Activated CD8-positive, alpha-beta memory T cell treated with anti-CD3 and anti-CD28 coated beads for 1 hour (primary cell): ENCODE measurements around the gene MARCO.
"Not testable (repeated sequence)": the region's sequence is repeated elsewhere in the genome, so short reads cannot be mapped to it uniquely, and the experiment has no call there.

ENCODE experiments used
- DNase-seq, 2 donors: peaks; one replicate each; pipeline ENCODE4 v3.0.0-alpha.2; 2020; ENCODE audit warnings: low read depth in 1 of 2; ENCODE audit errors: extremely low read depth in 1 of 2

The MARCO gene

DNA sequence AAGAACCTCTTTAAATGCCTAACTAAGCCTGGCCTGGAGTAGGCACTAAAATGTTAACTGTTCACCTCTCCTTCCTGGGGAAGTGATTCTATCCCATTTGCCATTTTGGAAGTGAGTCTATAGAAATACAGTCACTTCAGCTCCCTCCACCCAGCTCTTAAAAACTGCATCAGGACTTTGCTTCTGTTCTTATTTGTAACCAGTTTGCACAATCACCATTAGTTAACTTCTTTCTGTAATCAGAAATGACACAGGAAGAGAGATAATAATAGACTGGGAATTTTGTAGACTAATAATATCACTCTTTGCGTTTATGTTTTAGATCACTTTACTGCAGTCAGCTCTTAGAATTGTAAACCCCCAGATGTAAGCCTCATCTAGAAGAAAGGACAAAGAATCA lies 16.0 kb upstream of the MARCO start:
- DNase-seq = no peak

DNA sequence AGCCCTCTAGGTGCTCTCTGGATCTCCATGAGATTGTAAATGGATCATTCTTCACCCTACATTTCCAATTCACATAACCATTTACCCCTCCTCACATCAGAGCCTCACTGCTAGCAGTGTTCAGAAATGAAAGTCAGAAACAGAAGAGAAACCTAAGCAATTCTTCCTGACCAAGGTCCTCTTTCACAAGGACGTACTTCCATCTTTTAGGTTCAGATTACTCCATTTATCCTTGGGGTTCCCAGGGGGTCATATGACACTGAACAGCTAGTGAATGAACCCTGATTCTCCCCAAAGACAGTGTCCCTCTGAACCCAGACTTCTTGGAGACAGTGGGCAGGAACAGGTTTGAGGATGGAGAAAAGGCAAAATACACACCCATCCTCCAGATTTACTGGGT lies 12.9 kb upstream of the MARCO start:
- no peak for DNase-seq

DNA sequence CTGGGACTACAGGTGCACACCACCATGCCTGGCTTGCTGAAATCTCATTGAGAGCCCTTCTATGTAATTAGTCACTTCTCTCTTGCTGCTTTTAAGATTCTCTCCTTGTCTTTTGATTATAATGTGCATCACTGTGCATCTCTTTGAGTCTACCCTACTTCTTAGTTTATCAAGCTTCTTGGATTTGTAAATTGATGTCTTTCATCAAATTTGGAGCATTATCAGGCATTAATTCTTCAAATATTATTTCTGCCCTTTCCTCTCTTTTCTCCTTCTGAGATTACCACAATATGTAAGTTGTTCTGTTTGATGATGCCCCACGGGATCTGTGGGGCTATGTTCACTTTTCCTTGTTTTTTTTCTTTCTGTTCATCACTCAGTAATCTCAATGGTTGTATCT lies 9.0 kb upstream of the MARCO start:
- DNase-seq = no peak

DNA sequence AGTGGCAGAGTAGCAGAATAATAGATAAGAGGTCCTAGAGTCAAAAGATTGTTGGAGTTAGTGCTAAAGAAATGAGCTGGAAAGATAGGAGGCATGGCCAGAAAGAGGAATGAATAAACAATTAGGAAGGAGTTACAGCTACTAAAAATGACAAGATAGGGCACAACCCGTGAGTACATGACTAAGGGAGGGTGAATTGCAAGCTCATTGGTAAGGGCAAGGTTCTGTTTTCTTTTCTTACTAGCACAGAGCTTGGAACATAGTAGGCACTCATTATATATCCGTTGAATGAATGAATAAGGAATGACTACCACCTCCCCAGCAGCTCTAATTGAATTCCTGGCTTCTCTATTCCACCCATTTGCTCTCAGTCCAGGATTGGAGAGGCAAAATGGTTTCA lies 5.7 kb upstream of the MARCO start:
- DNase-seq = no peak

DNA sequence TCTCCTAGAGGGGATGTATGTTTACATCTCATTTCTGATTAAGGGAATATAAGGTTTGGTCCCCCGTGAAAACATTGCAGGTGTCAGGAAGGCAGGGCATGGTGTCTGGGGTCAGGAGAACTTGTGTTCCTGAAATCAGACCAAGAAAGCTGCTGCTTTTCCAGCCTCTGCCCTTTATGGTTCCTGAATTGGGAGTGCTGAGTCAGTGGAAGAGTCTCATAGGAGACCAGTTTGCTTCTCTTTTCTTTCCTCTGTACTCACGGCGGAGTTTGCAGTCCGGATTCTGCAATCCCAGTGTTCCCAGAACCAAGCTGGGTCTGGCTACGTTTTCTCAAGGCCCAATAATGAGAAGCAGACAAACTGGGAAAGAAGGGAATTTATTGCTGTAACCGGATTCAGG lies 5.1 kb upstream of the MARCO start:
- no peak for DNase-seq

DNA sequence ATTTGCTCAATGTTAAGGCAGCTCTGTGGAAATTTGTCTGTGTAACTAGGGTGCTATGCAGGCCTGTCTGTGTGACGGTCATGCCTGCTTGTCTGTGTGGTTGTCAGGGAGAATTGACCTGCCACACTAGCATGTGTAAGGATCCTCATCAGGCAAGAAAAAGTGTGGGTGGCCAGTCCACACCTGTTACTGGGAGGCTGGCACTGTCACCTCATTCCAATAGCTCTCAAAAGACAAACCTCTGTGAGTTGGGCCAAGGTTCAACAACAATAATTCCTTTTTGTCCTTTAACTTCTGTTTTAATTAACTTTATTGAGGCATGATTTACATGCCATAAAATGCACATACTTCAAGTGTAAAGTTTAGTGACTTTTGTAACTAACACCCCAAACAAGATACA lies 4.2 kb upstream of the MARCO start:
- no peak for DNase-seq

DNA sequence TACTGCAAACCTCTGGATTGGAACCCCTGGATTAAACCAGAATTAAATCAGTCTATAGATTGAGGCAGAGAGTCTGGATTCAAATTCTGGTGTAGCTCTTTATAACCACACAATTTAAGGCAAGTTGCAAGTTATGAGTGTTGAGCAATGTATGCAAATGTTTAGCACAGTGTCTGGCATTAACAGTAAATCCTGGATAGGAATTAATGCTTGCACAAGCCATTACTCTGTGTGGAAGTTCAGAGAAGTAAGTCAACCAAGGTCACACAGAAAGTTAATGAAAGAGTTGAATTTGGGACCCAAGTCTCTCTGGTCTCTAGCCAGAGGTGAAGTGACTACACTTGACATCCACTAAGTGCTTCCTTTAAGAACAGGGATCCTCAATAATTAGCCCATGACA lies 2.0 kb upstream of the MARCO start:
- no peak for DNase-seq

DNA sequence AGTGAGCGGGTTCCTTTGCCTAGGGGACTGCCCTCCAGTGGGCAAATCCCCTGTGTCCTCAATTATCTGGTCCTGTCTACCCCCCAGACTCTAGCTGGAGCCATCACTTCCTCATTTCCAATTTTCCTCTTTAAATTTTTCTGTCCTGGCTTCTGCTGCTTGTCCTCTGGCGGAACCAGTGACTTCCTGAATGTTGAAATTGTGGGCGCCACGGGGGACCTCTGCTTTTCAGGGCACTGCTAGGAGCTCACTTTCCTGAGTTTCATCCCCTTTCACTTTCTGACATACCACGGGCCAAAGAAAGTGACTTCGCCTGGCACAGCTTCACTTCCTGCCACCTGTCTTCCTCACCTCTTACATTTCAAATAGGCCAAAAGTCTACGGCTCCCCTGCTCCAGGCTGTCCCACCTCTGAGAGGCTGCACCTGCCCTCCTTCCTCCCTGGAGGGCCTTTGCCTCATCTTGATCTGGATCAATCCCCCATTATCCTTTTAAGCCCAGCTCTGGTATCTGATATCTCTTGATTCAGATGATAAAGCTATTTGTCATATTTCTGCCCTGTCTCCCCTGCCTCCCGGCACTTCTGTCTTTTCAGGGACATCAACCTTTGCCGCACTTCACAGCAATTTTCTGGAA lies 1.4 kb upstream of the MARCO start:
- DNase-seq = no peak

DNA sequence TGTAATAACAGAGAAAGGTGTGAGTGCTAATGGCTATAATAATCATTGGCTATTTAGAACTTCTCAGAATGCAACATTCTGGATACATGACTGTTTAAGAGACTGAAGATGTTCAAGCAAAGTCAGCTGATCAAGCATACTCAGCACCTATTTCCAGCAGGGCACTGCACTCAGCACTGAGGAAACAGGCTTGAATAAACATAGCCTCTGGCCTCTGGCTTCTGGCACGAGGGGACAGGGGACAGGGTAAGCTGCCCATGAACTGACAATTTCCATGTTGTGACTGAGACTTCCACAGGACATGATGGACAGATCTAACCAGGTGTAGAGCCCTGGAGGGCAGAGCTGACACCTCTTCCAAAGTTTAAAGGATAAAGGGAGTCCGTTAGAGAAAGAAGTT lies 1.3 kb downstream of the MARCO start:
- DNase-seq = no peak

DNA sequence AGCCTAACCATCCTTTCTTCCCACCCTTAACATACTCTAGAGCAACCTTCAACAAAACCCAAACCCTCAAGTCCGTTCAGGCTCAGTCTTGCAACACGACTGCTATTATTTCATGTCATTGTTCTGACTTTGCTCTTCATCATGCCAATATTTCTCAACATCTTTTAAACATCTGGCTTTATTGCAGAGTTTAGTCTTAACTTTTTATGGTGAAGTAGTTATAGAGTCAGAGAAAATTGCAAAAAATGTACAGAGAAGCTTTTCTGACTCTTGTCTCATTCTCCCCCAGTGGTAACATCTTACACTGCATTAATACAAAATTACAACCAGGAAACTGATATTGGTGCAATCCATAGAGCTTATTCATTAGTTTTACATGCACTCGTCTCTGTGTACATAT lies 3.9 kb downstream of the MARCO start:
- no peak for DNase-seq

DNA sequence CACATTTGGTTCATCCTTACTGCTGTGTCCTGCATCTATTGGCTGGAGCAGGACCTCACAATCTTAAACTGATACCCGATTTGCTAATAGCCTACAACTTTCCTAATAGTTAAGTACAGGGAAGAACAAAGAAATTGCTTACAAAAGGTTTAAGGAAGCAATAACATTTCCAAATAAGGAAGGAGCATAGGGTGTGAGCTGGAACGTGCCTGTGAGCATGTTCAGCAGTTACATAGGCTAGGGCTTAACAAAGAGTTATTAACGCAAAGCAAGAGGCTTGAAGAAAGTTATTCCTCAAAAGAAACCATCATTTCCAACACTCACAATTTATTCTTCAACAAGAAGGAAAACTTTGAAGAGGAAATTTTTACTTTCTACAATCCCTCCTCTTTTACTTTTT lies 6.3 kb downstream of the MARCO start:
- not testable (repeated sequence) for DNase-seq

DNA sequence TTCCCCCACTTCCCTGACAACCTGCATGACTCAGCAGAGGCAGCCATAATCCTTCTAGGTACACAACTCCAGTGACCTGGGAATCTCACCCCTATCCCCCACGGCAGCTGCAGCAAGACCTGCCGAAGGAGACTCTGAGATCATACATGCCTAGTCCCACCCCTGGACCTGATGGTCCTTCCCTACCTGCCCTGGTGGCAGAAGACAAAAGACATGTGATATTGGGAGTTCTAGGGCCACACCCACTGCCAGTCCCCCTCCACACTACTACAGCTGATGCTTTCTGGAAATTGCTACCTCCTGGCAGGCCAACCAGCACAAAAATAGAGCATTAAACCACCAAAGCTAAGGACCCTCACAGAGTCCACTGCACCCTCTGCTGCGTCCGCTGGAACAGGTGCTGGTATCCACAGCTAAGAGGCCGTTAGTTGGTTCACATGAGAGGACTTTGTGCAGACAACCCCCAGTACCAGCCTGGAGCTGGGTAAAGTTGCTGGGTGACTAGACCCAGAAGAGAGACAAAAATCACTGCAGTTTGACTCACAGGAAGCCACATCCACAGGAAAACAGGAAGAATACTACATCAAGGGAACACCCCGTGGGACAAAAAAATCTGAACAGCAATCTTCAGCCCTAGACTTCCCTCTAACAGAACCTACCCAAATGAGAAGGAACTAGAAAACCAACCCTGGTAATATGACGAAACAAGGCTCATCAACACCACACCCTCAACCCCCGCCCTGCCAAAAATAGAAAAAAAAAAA lies 12.5 kb downstream of the MARCO start:
- no peak for DNase-seq

DNA sequence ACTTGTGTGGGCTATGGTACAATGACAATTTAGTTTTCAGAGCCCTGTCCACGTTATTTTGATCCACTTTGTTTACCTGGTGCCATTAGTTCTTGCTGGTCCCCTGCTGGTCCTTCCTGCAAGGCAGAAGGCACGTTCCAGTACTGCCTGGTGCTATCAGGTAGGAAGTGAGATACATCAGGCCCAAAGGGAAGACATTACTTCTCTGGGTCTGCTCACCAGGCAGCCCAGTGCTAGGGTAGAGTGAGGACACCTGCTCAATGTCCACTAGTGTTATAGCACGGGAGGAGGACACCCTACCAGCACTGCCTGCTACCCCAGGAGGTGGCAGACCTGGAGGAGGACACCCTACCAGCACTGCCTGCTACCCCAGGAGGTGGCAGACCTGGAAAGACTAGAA lies 23.7 kb downstream of the MARCO start:
- no peak for DNase-seq

DNA sequence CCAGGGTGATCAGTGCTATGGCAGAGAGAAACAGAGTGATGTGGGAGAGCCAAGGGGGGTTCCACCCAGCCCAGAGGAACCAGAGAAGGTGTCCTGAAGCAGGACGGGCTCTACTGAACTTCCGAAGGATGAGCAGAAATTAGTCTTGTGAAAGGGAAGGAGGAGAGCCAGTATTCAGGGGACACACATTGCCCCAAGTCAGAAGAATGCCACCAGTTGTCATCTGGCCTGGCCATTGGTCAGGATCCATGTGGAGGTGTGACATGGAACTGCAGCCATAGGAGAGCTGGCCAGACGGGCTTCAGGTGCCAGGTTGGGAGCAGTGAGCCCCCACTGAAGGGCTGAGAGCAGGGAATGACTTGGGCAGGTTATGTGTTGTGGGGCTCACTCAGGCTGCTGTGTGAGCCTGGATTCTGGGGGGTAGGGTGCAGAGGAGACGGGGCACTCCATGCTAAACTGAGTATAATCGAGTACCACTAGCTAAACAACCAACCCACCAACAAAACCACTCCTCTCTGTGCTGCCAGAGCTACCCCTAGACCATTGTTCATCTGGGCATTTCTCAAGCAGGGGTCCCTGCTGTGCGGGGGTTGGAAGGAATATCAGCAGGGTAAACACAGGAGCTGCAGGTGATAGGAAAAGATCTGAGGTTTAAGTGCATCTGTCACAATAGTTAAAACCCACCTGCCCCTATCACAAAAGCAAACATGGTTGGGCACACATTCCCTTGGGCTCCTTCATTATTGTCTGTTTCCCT lies 25.3 kb downstream of the MARCO start:
- no peak for DNase-seq

DNA sequence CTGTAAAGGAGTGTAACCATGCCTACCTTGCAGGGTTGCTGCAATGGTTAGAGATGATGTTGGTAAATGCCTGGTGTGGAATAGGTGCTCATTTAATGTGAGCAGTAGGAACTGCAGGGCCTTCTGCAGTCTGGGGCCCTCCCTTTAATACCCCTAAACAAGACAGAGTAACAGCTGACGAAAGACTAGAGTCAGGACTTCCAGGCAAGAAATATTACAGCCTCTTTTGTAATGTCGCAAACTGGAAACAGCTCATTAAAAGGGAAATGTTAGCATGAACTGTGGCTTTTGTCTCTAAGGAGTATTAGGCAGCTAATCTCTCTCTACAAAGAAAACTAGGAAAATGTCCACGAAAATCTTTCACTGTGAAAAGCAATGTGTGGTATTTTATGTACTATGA lies 26.0 kb downstream of the MARCO start:
- DNase-seq = no peak

DNA sequence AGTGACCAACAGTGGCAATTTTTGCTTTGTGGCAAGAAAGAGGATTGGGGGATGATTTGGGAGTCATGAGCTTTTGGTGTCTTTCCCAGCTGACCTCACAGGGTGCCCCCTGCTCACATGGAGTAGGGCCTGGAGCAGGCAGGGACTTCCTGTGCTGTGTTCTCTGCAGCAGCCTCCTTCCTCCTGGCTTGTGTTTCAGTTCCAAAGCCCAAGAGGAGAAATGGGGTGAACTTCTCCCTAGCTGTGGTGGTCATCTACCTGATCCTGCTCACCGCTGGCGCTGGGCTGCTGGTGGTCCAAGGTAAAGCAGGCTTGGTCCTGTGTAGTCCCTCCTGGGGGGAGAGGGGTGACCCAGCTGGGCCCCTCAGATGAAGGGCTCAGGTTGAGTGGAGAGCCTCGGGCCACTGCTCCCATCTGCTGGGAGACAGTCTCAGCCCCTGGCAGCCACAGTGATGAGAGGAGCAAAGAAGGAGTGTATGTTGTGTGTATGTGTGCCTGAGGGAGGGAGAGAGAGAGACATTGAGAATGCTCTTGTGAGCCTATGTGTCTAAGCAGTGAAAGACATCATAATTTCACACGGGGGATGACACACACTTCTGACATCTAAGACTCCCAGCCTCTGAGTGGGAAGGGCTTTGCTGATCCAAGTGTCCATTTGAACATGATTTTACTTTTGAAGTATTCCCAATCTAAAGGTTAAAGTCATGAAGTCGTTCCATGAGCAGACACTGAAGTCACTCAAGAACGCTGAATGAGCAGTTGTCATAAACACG lies 27.2 kb downstream of the MARCO start:
- no peak for DNase-seq

DNA sequence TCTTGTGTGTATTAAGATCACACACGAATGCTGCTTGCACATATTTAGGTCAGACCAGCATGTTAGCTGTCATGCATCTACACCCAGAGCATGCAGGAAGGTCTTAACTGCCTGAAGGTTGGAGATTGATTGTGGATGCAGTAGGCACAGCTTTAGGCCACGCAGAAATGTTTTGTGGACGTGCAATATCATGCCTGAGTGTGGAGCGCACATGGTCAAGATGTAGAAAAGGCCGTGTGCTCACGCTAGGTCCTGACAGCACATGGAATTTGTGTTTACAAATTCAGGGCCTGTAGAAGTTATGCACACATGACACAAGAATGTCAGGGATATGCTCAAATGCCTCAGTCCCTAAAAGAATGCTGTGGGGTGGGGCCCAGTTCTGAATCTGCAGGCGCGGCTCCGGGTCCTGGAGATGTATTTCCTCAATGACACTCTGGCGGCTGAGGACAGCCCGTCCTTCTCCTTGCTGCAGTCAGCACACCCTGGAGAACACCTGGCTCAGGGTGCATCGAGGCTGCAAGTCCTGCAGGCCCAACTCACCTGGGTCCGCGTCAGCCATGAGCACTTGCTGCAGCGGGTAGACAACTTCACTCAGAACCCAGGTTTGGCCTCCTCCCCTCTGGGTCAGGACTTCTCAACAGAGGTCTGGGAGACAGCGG lies 27.9 kb downstream of the MARCO start:
- DNase-seq = no peak

DNA sequence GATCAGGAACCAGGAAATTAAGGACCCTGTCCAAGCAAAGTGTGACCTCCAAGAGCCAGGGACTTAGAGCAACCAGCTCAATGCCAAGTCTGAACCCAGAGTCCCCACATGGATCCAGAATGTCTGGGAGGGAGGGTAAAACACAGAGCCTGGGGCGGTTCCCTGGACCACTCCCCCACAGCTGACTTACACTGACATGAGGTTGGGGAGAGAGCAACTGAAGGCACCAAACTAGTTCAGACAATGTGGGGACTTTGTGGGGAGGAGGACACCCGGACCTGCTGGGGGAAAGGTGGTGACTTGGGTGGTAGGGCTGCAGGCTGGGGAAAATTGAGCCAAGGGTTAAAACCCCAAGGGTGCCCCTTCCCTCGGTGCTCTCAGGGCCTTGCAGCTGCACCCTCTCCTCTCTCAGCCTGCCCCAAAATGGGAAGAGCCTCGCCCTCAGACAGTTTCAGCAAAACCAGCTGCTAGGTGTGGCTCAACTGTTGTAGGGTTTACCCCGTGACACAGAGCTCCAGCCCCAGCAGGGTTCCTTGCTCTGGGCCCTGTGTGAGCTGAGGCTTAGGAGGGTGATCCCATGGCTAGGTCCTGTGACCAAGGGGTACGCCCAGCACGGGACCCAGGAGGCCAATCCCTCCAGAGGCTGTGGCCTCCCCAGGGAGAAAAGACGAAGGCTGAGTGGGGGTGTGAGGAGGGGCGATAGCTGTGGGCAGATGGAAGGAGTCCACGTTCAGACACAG lies 28.6 kb downstream of the MARCO start:
- DNase-seq = no peak

DNA sequence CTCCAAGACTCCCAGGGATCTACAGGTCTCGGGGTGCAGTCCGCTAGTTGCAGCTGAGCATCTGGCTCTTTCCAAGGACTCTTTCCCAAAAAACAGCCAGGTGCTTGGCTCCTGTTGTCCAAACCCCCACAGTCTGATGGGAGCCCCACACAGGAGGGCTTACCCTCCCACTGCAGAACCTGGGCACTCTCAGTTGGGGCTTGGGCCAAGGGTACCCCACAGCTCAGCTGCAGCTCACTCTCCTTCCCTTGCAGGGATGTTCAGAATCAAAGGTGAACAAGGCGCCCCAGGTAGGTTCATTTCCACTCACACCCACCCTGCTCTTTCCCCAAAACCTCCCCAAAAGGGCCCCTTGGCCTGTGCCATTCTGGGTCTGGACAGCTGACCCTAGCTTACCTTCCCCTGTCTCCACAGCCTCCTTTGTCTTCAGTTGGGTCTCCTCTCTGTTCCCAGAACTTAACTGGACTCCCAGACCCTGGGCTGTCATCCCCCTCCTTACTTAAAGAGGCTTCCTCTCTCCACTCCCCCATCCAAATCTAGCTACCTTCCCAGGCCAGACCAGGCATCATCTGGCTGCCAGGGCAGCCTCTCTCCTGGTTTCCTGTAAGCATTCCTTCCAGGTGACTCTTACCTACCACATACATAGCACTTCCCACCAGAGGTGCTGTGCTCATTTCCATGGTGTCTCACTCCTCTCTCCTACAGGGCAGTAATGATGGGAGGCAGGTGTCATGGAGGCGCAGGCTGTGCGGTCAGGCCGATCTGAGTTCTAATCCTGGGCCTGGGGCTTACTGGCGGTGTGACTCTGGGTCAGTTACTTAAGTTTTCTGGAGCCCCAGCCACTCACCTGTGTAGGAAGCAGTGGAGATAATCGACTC lies 29.5 kb downstream of the MARCO start:
- DNase-seq = no peak
